GM12878 (cell line): ENCODE results near the gene EPAS1.

Source experiments
- NFIC ChIP-seq: IDR thresholded peaks from 2 replicates; pipeline ENCODE4 v1.6.1; 2012; ENCODE audit warnings: low read depth, mild to moderate bottlenecking, inconsistent platforms, low read length, moderate library complexity
- TARDBP ChIP-seq: IDR thresholded peaks from 2 replicates; pipeline ENCODE4 v1.6.1; 2016; ENCODE audit warnings: borderline replicate concordance

DNA sequence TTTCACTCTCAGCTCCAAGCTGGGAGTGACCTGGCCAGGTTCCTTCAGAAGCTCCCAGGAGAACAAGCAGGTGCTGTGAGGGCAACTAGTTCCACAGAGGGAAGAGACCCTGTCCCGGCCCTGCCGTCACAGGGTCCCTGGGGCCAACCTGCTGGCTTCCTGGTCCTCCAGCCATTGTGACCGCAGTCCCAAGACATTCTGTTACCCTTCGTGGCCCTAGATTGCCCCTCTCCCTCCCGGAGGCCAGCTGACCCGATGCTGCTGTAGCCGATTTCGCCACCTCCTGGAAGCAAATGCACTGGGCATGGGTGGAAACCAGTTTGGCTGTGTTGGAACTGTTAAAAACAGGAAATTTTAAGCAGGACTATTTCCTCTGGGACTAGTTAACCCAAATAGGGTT lies 55.4 kb downstream of the EPAS1 start:
- TF ChIP-seq TARDBP = no peak
- TF ChIP-seq NFIC = no peak
